ENCODE data around the gene ESPN.

Gene ESPN

GRCh38 chr1:6440198-6441126 lies 15.9 kb downstream of the ESPN start:
- Histone ChIP-seq H4K20me1 (ENCODE audit: insufficient read depth, low read length) (peaks cover 4% of the 10 kb centered on the region; the same call in 1 of the 2 replicates), H3K79me2 (ENCODE audit: insufficient read depth, low read length) (no peaks in the 10 kb centered on the region), H3K27me3 (ENCODE audit: insufficient read depth, low read length, poor library complexity) (peaks cover 3% of the 10 kb centered on the region), H3K36me3 (ENCODE audit: insufficient read depth, low read length) (no peaks in the 10 kb centered on the region), H3K9me3 (ENCODE audit: insufficient read depth, low read length, severe bottlenecking) (no peaks in the 10 kb centered on the region), H3K9ac (ENCODE audit: low read depth, low read length) (no peak overlapping the region), H2AFZ (ENCODE audit: low read depth, low read length) (no peak overlapping the region), H3K4me2 (ENCODE audit: insufficient read depth, low read length) (no peak overlapping the region), H3K27ac (ENCODE audit: low read length) (no peak overlapping the region), H3K4me1 (ENCODE audit: insufficient read depth, low read length) (no peaks in the 10 kb centered on the region), H3K4me3 (ENCODE audit: low read depth in 1 of 2, low read length in 2 of 2) (no peak overlapping the region)
- DNase-seq = no peak
- ATAC-seq (ENCODE audit: insufficient read depth, low read depth) = no peak
- TF ChIP-seq EZH2 (IDR thresholded peaks at IDR 0.05; ENCODE audit: borderline replicate concordance, low read depth, low read length, severe bottlenecking) (no peak), CTCF (IDR thresholded peaks at IDR 0.05; ENCODE audit: borderline replicate concordance, extremely low read depth, low read length, poor library complexity, severe bottlenecking) (no peak)

GRCh38 chr1:6441586-6441985 lies 17.0 kb downstream of the ESPN start:
- Histone ChIP-seq H3K27me3 (ENCODE audit: insufficient read depth, low read length, poor library complexity) (no peaks in the 10 kb centered on the region), H4K20me1 (ENCODE audit: insufficient read depth, low read length) (peaks cover 4% of the 10 kb centered on the region; the same call in 1 of the 2 replicates), H3K4me2 (ENCODE audit: insufficient read depth, low read length) (no peak overlapping the region), H3K27ac (ENCODE audit: low read length) (no peak overlapping the region), H3K36me3 (ENCODE audit: insufficient read depth, low read length) (no peaks in the 10 kb centered on the region), H3K4me3 (ENCODE audit: low read depth in 1 of 2, low read length in 2 of 2) (no peak overlapping the region), H2AFZ (ENCODE audit: low read depth, low read length) (no peak overlapping the region), H3K9me3 (ENCODE audit: insufficient read depth, low read length, severe bottlenecking) (no peaks in the 10 kb centered on the region), H3K79me2 (ENCODE audit: insufficient read depth, low read length) (no peaks in the 10 kb centered on the region), H3K9ac (ENCODE audit: low read depth, low read length) (no peak overlapping the region), H3K4me1 (ENCODE audit: insufficient read depth, low read length) (no peaks in the 10 kb centered on the region)
- DNase-seq (no peak), ATAC-seq (ENCODE audit: insufficient read depth, low read depth) (no peak)
- TF ChIP-seq CTCF (IDR thresholded peaks at IDR 0.05; ENCODE audit: borderline replicate concordance, extremely low read depth, low read length, poor library complexity, severe bottlenecking) (no peak), EZH2 (IDR thresholded peaks at IDR 0.05; ENCODE audit: borderline replicate concordance, low read depth, low read length, severe bottlenecking) (no peak)

GRCh38 chr1:6443339-6444115 lies 19.0 kb downstream of the ESPN start:
- H3K27me3 ChIP-seq (ENCODE audit: insufficient read depth, low read length, poor library complexity) = no peaks in the 10 kb centered on the region
- no peaks in the 10 kb centered on the region for H3K36me3 ChIP-seq (ENCODE audit: insufficient read depth, low read length)
- H3K4me2 ChIP-seq (ENCODE audit: insufficient read depth, low read length) = no peak overlapping the region
- TF ChIP-seq EZH2 (IDR thresholded peaks at IDR 0.05; ENCODE audit: borderline replicate concordance, low read depth, low read length, severe bottlenecking) (no peak), CTCF (IDR thresholded peaks at IDR 0.05; ENCODE audit: borderline replicate concordance, extremely low read depth, low read length, poor library complexity, severe bottlenecking) (no peak)
- H4K20me1 ChIP-seq (ENCODE audit: insufficient read depth, low read length) = no peaks in the 10 kb centered on the region
- H3K9ac ChIP-seq (ENCODE audit: low read depth, low read length) = no peak overlapping the region
- no peaks in the 10 kb centered on the region for H3K79me2 ChIP-seq (ENCODE audit: insufficient read depth, low read length)
- H3K4me1 ChIP-seq (ENCODE audit: insufficient read depth, low read length) = no peaks in the 10 kb centered on the region
- no peak overlapping the region for H2AFZ ChIP-seq (ENCODE audit: low read depth, low read length)
- H3K9me3 ChIP-seq (ENCODE audit: insufficient read depth, low read length, severe bottlenecking) = no peaks in the 10 kb centered on the region
- H3K4me3 ChIP-seq (ENCODE audit: low read depth in 1 of 2, low read length in 2 of 2) = no peak overlapping the region
- DNase-seq (no peak), ATAC-seq (ENCODE audit: insufficient read depth, low read depth) (no peak)
- no peak overlapping the region for H3K27ac ChIP-seq (ENCODE audit: low read length)
